Osteoblast (primary cell): ENCODE data around the gene ZNF775. TPM values are rescaled to one million over a fixed set of nuclear protein-coding genes. Genes with fewer than 3 reads are reported as not detected.

Experiments used
- DNase-seq: peaks from one replicate; pipeline ENCODE4 v3.0.0; 2011; ENCODE audit warnings: low spot score, mixed read lengths; ENCODE audit not compliant: insufficient read length; ENCODE audit errors: missing footprints
- H2AFZ ChIP-seq: 2 replicates; pipeline ENCODE4 v1.6.0; 2011; ENCODE audit warnings: mild to moderate bottlenecking, low read length
- H3K27ac ChIP-seq: 2 replicates; pipeline ENCODE4 v1.5.1; 2011; ENCODE audit warnings: mild to moderate bottlenecking, low read depth, low read length, moderate library complexity
- H3K27me3 ChIP-seq: 2 replicates; pipeline ENCODE4 v1.6.0; 2012; ENCODE audit warnings: mild to moderate bottlenecking, control low read depth, inconsistent platforms, low read length, moderate library complexity; ENCODE audit not compliant: insufficient read depth
- H3K36me3 ChIP-seq: 2 replicates; pipeline ENCODE4 v1.5.1; 2011; ENCODE audit warnings: mild to moderate bottlenecking, low read length, control low read depth, moderate library complexity; ENCODE audit not compliant: insufficient read depth
- H3K4me1 ChIP-seq: 2 replicates; pipeline ENCODE4 v1.5.1; 2011; ENCODE audit warnings: mild to moderate bottlenecking, low read length, control low read depth, moderate library complexity; ENCODE audit not compliant: insufficient read depth
- H3K4me2 ChIP-seq: 2 replicates; pipeline ENCODE4 v1.6.0; 2011; ENCODE audit warnings: mild to moderate bottlenecking, low read length; ENCODE audit not compliant: insufficient read depth
- H3K4me3 ChIP-seq: fragments of 200-600 bp; sonication (generic); 3 replicates; pipeline ENCODE4 v1.5.1; 2012; ENCODE audit warnings: mild to moderate bottlenecking, low read length, inconsistent platforms; ENCODE audit not compliant: insufficient read depth
- H3K79me2 ChIP-seq: 2 replicates; pipeline ENCODE4 v1.6.0; 2012; ENCODE audit warnings: mild to moderate bottlenecking, low read length, control low read depth, inconsistent platforms; ENCODE audit not compliant: insufficient read depth
- H3K9me3 ChIP-seq: 2 replicates; pipeline ENCODE4 v1.5.1; 2011; ENCODE audit warnings: low read depth, low read length, control low read depth
- H4K20me1 ChIP-seq: 2 replicates; pipeline ENCODE4 v1.6.0; 2012; ENCODE audit warnings: mild to moderate bottlenecking, low read length, control low read depth; ENCODE audit not compliant: insufficient read depth
- CTCF ChIP-seq: IDR thresholded peaks from 2 replicates; pipeline ENCODE4 v1.5.1; 2011; ENCODE audit warnings: mild to moderate bottlenecking, low read depth, low read length, moderate library complexity; ENCODE audit errors: extremely low read depth
- total RNA-seq: library from RNA; depleted of rRNA; stranded (reverse); fragments of >200 nt; gene quantifications from 2 replicates; pipeline ENCODE4 v1.2.3, GENCODE V29; 2012

ZNF775 gene
- total RNA-seq, 1 donor = 6.2 TPM

DNA sequence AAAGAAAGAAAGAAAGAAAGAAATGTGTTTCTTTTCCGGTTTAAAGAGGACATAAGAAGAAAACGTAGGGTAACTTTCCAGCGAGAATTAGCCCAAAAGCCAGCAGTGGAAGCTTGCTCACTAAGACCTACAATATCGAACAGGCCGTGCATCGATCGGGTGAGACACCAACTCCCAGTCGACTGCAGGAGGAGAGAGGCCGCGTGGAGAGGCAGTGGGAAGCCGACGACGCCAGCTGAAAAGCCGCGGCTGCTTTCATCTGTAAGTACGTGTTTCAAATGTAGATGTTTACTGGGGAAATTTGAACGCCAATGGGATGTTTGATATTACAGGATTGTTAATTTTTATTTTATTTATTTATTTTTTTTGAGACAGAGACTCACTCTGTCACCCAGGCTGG is 42.7 kb downstream of the ZNF775 start:
- no peak for DNase-seq
- no peak overlapping the region for H3K27ac ChIP-seq
- no peaks in the 10 kb centered on the region for H3K4me1 ChIP-seq
- no peaks in the 10 kb centered on the region for H3K36me3 ChIP-seq
- no peaks in the 10 kb centered on the region for H3K27me3 ChIP-seq
- no peak overlapping the region for H3K4me3 ChIP-seq
- TF ChIP-seq CTCF = no peak
- H3K9me3 ChIP-seq = no peaks in the 10 kb centered on the region
- no peaks in the 10 kb centered on the region for H3K79me2 ChIP-seq
- no peaks in the 10 kb centered on the region for H4K20me1 ChIP-seq
- no peak overlapping the region for H2AFZ ChIP-seq
- no peak overlapping the region for H3K4me2 ChIP-seq

DNA sequence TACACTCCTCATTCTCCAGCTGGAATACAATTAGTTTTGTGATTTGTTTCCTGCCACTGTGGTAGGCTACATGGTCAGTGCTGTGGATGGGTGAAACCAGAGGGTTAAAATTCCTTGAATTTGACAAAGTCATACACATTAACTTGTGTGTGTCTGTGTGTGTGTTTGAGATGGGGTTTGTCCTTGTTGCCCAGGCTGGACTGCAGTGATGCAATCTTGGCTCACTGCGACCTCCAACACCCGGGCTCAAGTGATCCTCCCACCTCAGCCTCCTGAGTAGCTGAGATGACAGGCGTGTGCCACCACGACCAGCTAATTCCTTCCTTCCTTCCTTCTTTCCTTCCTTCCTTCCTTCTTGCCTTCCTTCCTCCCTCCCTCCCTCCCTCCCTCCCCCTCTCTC is 46.5 kb downstream of the ZNF775 start:
- H3K4me3 ChIP-seq = no peak overlapping the region
- no peak for TF ChIP-seq CTCF
- no peak overlapping the region for H3K27ac ChIP-seq
- no peaks in the 10 kb centered on the region for H3K27me3 ChIP-seq
- no peak overlapping the region for H3K4me2 ChIP-seq
- no peaks in the 10 kb centered on the region for H3K9me3 ChIP-seq
- H3K79me2 ChIP-seq = no peaks in the 10 kb centered on the region
- H3K36me3 ChIP-seq = no peaks in the 10 kb centered on the region
- no peak overlapping the region for H2AFZ ChIP-seq
- no peak for DNase-seq
- peaks cover 10% of the 10 kb centered on the region for H3K4me1 ChIP-seq
- no peaks in the 10 kb centered on the region for H4K20me1 ChIP-seq

- H3K4me3 ChIP-seq = no peak overlapping the region
- no peaks in the 10 kb centered on the region for H3K36me3 ChIP-seq
- peaks cover 10% of the 10 kb centered on the region for H3K4me1 ChIP-seq
- no peaks in the 10 kb centered on the region for H4K20me1 ChIP-seq
- no peak for TF ChIP-seq CTCF
- H3K27ac ChIP-seq = no peak overlapping the region
- H3K27me3 ChIP-seq = no peaks in the 10 kb centered on the region
- H3K4me2 ChIP-seq = peak overlapping the region; percentile 8
- no peaks in the 10 kb centered on the region for H3K9me3 ChIP-seq
- H2AFZ ChIP-seq = no peak overlapping the region
- no peak for DNase-seq
- no peaks in the 10 kb centered on the region for H3K79me2 ChIP-seq
Observed at GRCh38 chr7:150428671-150429451, 49.7 kb downstream of the ZNF775 start.

DNA sequence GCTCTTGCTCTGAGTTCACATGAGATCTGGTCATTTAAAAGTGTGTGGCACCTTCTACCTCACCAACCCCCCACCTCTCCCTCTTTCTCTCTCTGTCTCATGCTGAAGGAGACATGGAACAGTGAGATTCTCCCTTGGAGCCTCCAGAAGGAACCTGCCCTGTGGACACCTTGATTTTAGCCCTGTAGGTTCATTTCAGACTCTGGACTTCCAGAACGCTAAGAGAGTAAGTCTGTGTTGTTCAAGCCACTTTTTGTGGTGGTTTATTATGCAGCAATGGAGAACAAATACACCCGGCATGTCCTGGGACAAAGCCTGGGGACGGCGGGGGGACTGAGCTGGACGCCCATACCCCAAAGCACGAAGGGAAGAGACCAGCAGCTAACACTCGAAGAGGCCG is 50.6 kb downstream of the ZNF775 start:
- Histone ChIP-seq H2AFZ (no peak overlapping the region), H4K20me1 (no peaks in the 10 kb centered on the region), H3K27me3 (no peaks in the 10 kb centered on the region), H3K4me2 (no peak overlapping the region), H3K79me2 (no peaks in the 10 kb centered on the region), H3K27ac (no peak overlapping the region), H3K9me3 (no peaks in the 10 kb centered on the region), H3K4me3 (no peak overlapping the region), H3K36me3 (no peaks in the 10 kb centered on the region), H3K4me1 (peaks cover 10% of the 10 kb centered on the region)
- no peak for TF ChIP-seq CTCF
- DNase-seq = no peak
